ENCODE data around the gene BPIFB1. TPM values are rescaled to one million over a fixed set of nuclear protein-coding genes. Genes with fewer than 3 reads are reported as not detected.
A peak's percentile ranks its signal among the peaks of the same experiment; 100 is the strongest.

Gene BPIFB1
- total and polyA plus RNA-seq, 2 of the 8 experiments (the other 6 are each of a cell fraction or from before 2014, with no cell fraction given), result not detected

GRCh38 chr20:33353013-33353402 is 70.0 kb downstream of the BPIFB1 start:
- Histone ChIP-seq H2BK120ac (replicated peaks; ENCODE audit: low read depth, low read length) (no peak overlapping the region), H4K8ac (ENCODE audit: extremely low read depth, insufficient read depth, low read length) (0 out of 2 replicates have a peak overlapping the region, but pooled peaks have one; percentile 7), H3K4me3 (ENCODE audit: extremely low read depth in 1 of 4, insufficient read depth in 2 of 4, low read depth in 3 of 4, low read length in 4 of 4) (no peak overlapping the region), H4K91ac (replicated peaks; ENCODE audit: insufficient read length, low read length) (no peak overlapping the region), H2BK12ac (ENCODE audit: low read depth, low read length) (no peak overlapping the region), H3K79me2 (ENCODE audit: control insufficient read depth in 1 of 2, insufficient read depth in 2 of 2, low read length in 2 of 2) (no peaks in the 10 kb centered on the region), H3K14ac (ENCODE audit: insufficient read length) (no peak overlapping the region), H2AFZ (ENCODE audit: low read length) (no peak overlapping the region), H3K56ac (replicated peaks; ENCODE audit: insufficient read length, low read depth, low read length) (no peak overlapping the region), H3K4me1 (replicated peaks in 1 of 4; ENCODE audit: control insufficient read depth in 3 of 4, insufficient read depth in 4 of 4, low read length in 3 of 4) (peaks cover 9 to 14% (median 10%) of the 10 kb centered on the region in 4 experiments; a peak in 6 of 7 replicates), H3K4me2 (ENCODE audit: insufficient read depth in 1 of 2, low read depth in 2 of 2, low read length in 2 of 2) (no peak overlapping the region), H3K9me3 (ENCODE audit: insufficient read depth in 2 of 2, low read depth in 1 of 2, low read length in 1 of 2) (no peaks in the 10 kb centered on the region), H4K20me1 (replicated peaks in 1 of 2; ENCODE audit: control insufficient read depth in 1 of 2, insufficient read depth in 2 of 2, low read length in 2 of 2) (no peaks in the 10 kb centered on the region), H2BK20ac (ENCODE audit: low read length) (no peak overlapping the region), H3K27me3 (replicated peaks in 1 of 4; ENCODE audit: control insufficient read depth in 3 of 4, extremely low read depth in 1 of 4, insufficient read depth in 3 of 4, low read length in 3 of 4) (no peaks in the 10 kb centered on the region), H3K4ac (replicated peaks; ENCODE audit: insufficient read length, low read depth, low read length) (no peak overlapping the region), H2AK5ac (ENCODE audit: low read depth, low read length) (no peak overlapping the region), H3K27ac (ENCODE audit: low read depth, low read length) (no peak overlapping the region), H3K9ac (replicated peaks in 1 of 4; ENCODE audit: extremely low read depth in 1 of 4, low read depth in 3 of 4, low read length in 3 of 4) (no peak overlapping the region), H2BK5ac (ENCODE audit: low read depth, low read length) (0 out of 2 replicates have a peak overlapping the region, but pooled peaks have one; percentile 85), H2BK15ac (ENCODE audit: low read length) (no peak overlapping the region), H3K23me2 (ENCODE audit: low read depth, low read length) (no peaks in the 10 kb centered on the region), H3K18ac (ENCODE audit: extremely low read depth, low read length) (no peak overlapping the region), H3K23ac (ENCODE audit: insufficient read length) (no peak overlapping the region), H3K36me3 (ENCODE audit: control insufficient read depth in 2 of 4, insufficient read depth in 4 of 4, low read length in 3 of 4) (no peaks in the 10 kb centered on the region), H4K5ac (ENCODE audit: insufficient read length, low read depth, low read length) (no peak overlapping the region), H3K79me1 (ENCODE audit: low read depth, low read length) (no peaks in the 10 kb centered on the region)
- TF ChIP-seq SIN3A (conservative IDR thresholded peaks at IDR 0.05 in 1 of 2, IDR thresholded peaks at IDR 0.05 in 1 of 2; ENCODE audit: low read depth in 1 of 2, low read length in 2 of 2) (no peak), KDM5A (IDR thresholded peaks at IDR 0.05; ENCODE audit: low read length) (no peak), NRF1 (IDR thresholded peaks at IDR 0.05; ENCODE audit: low read depth, low read length) (no peak), CHD2 (IDR thresholded peaks at IDR 0.05; ENCODE audit: low read length) (no peak), JUN (IDR thresholded peaks at IDR 0.05; ENCODE audit: low read depth, low read length) (no peak), HDAC6 (IDR thresholded peaks at IDR 0.05; ENCODE audit: low read depth, low read length) (no peak)
- ChIA-PET CTCF (ENCODE audit: partially characterized antibody) (no interaction called here), POLR2A (ENCODE audit: partially characterized antibody) (no interaction called here)
- DNase-seq (ENCODE audit: low read depth in 1 of 2, low spot score in 2 of 2) (no peak), FAIRE-seq (no peak)
- 79% methylated on average over 4 of the region's 4 CpGs; no CpG with 5 or more reads in 1 of the 2 experiments for WGBS, 2 experiments (ENCODE audit: extremely low coverage in 1 of 2, insufficient coverage in 1 of 2, insufficient read length in 1 of 2, insufficient replicate concordance in 2 of 2, low coverage in 1 of 2, low lambda C conversion rate in 2 of 2, missing lambda C conversion rate in 1 of 2)

Measured in H1 (cell line).